Measurements from ENCODE around the gene CCDC51. TPM values are rescaled to one million over a fixed set of nuclear protein-coding genes. Genes with fewer than 3 reads are reported as not detected.

Gene CCDC51
- total and polyA plus RNA-seq, 2 donors from 2014 or later, result 13.8 to 32.8 TPM

GRCh38 chr3:48423883-48424695, 15.8 kb downstream of the CCDC51 start:
- no peak for DNase-seq
- FAIRE-seq, result no peak

GRCh38 chr3:48423241-48423882, 16.6 kb downstream of the CCDC51 start:
- no peak overlapping the region for H3K27ac ChIP-seq (ENCODE audit: low read depth in 2 of 2, low read length in 2 of 2)
- no peak for DNase-seq
- intact Hi-C loops (cut with DNase I), result no loop called here
- TF ChIP-seq, protein P1, sequence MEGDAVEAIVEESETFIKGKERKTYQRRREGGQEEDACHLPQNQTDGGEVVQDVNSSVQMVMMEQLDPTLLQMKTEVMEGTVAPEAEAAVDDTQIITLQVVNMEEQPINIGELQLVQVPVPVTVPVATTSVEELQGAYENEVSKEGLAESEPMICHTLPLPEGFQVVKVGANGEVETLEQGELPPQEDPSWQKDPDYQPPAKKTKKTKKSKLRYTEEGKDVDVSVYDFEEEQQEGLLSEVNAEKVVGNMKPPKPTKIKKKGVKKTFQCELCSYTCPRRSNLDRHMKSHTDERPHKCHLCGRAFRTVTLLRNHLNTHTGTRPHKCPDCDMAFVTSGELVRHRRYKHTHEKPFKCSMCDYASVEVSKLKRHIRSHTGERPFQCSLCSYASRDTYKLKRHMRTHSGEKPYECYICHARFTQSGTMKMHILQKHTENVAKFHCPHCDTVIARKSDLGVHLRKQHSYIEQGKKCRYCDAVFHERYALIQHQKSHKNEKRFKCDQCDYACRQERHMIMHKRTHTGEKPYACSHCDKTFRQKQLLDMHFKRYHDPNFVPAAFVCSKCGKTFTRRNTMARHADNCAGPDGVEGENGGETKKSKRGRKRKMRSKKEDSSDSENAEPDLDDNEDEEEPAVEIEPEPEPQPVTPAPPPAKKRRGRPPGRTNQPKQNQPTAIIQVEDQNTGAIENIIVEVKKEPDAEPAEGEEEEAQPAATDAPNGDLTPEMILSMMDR (IDR thresholded peaks at IDR 0.05; ENCODE audit: borderline replicate concordance, extremely low read depth, insufficient read depth), result no peak
- H3K9me3 ChIP-seq (ENCODE audit: control insufficient read depth in 2 of 3, insufficient read depth in 1 of 3, low read length in 3 of 3), result no peaks in the 10 kb centered on the region
- H3K27me3 ChIP-seq (ENCODE audit: control insufficient read depth, insufficient read depth, low read length), result no peaks in the 10 kb centered on the region
- peaks cover 0 to 24% (median 11%) of the 10 kb centered on the region in 3 donors for H3K36me3 ChIP-seq (ENCODE audit: control insufficient read depth in 2 of 3, insufficient read depth in 3 of 3, low read length in 3 of 3)
- FAIRE-seq, result no peak
- H3K9ac ChIP-seq (ENCODE audit: low read length in 3 of 3), result no peak overlapping the region
- H3K4me3 ChIP-seq (ENCODE audit: low read length in 3 of 3), result no peak overlapping the region
- peaks cover 0 to 61% (median 30%) of the 10 kb centered on the region in 3 donors for H3K4me1 ChIP-seq (ENCODE audit: control insufficient read depth in 2 of 3, insufficient read depth in 2 of 3, low read depth in 1 of 3, low read length in 3 of 3)

More at GRCh38 chr3:48423883-48424695, 15.8 kb downstream of the CCDC51 start:
- Histone ChIP-seq H3K4me1 (ENCODE audit: control insufficient read depth in 2 of 3, insufficient read depth in 2 of 3, low read depth in 1 of 3, low read length in 3 of 3) (peaks cover 0 to 62% (median 30%) of the 10 kb centered on the region in 3 donors), H3K4me3 (ENCODE audit: low read length in 3 of 3) (no peak overlapping the region), H3K36me3 (ENCODE audit: control insufficient read depth in 2 of 3, insufficient read depth in 3 of 3, low read length in 3 of 3) (peaks cover 0 to 17% (median 7%) of the 10 kb centered on the region in 3 donors), H3K9me3 (ENCODE audit: control insufficient read depth in 2 of 3, insufficient read depth in 1 of 3, low read length in 3 of 3) (no peaks in the 10 kb centered on the region), H3K9ac (ENCODE audit: low read length in 3 of 3) (peak overlapping the region in 1 of 3 donors; percentile 76), H3K27me3 (ENCODE audit: control insufficient read depth, insufficient read depth, low read length) (no peaks in the 10 kb centered on the region), H3K27ac (ENCODE audit: low read depth in 2 of 2, low read length in 2 of 2) (peak overlapping the region; percentile 78 to 83)
- TF ChIP-seq, protein P1 (IDR thresholded peaks at IDR 0.05; ENCODE audit: borderline replicate concordance, extremely low read depth, insufficient read depth), result no peak
- intact Hi-C loops (cut with DNase I), result no loop called here

DNA sequence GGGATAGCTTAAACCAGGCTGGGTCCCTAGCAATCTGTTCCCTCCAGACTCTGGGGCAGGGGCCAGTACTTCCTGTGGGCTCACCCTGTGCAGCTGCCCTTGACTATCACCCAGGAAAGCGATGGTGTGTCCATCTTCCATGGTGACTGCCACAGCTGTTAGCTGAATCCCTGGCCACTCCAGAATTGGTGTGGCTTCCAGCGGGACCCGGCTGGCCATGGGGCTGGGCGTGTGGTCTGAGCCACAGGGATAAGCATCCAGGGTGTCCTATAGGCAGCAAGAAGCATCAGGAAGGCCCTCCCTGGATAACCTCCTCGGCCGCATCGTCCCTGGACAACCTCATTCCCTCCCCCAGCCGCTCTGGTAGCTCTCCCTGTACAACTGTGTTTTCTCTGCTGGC, 17.2 kb downstream of the CCDC51 start:
- peaks cover 0 to 54% (median 29%) of the 10 kb centered on the region in 3 donors for H3K4me1 ChIP-seq (ENCODE audit: control insufficient read depth in 2 of 3, insufficient read depth in 2 of 3, low read depth in 1 of 3, low read length in 3 of 3)

More for the DNA sequence above, 17.2 kb downstream of the CCDC51 start:
- no peak for DNase-seq
- H3K27ac ChIP-seq (ENCODE audit: low read depth in 2 of 2, low read length in 2 of 2), result no peak overlapping the region
- TF ChIP-seq, protein P1 (IDR thresholded peaks at IDR 0.05; ENCODE audit: borderline replicate concordance, extremely low read depth, insufficient read depth), result no peak
- H3K9ac ChIP-seq (ENCODE audit: low read length in 3 of 3), result no peak overlapping the region
- H3K9me3 ChIP-seq (ENCODE audit: control insufficient read depth in 2 of 3, insufficient read depth in 1 of 3, low read length in 3 of 3), result no peaks in the 10 kb centered on the region
- H3K27me3 ChIP-seq (ENCODE audit: control insufficient read depth, insufficient read depth, low read length), result no peaks in the 10 kb centered on the region
- H3K4me3 ChIP-seq (ENCODE audit: low read length in 3 of 3), result no peak overlapping the region
- H3K36me3 ChIP-seq (ENCODE audit: control insufficient read depth in 2 of 3, insufficient read depth in 3 of 3, low read length in 3 of 3), result peaks cover 0 to 29% (median 13%) of the 10 kb centered on the region in 3 donors
- intact Hi-C loops (cut with DNase I), result no loop called here
- FAIRE-seq, result no peak
